ENCODE measurements around the gene GALNT1.

DNA sequence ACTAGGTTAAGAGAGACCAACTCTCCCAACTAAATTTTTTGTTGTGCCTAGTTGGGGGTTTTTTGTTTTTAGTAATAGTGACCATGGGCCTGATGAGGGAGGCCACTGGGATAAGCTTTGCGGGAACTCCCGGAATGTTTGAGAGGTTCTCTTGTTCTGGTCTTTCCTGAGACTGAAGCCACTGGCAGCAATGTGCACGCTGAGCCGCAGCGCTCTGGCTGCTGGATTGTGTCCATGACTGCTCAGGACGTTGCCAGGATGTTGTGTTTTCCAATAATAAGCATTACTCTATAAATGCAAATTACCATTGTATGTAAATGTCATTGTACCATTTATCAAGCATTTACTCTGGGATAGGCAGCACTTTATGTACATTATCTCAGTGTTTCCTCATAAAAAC is 126.1 kb downstream of the GALNT1 start:
- TF ChIP-seq SP1 (CRISPR knock-in tag; IDR thresholded peaks at IDR 0.05) (no peak), MTA3 (IDR thresholded peaks at IDR 0.05; ENCODE audit: borderline replicate concordance) (no peak), POLR2A (conservative IDR thresholded peaks at IDR 0.05) (no peak), STAT5B (CRISPR knock-in tag; IDR thresholded peaks at IDR 0.05) (no peak)
- TF ChIP-seq, protein P1, sequence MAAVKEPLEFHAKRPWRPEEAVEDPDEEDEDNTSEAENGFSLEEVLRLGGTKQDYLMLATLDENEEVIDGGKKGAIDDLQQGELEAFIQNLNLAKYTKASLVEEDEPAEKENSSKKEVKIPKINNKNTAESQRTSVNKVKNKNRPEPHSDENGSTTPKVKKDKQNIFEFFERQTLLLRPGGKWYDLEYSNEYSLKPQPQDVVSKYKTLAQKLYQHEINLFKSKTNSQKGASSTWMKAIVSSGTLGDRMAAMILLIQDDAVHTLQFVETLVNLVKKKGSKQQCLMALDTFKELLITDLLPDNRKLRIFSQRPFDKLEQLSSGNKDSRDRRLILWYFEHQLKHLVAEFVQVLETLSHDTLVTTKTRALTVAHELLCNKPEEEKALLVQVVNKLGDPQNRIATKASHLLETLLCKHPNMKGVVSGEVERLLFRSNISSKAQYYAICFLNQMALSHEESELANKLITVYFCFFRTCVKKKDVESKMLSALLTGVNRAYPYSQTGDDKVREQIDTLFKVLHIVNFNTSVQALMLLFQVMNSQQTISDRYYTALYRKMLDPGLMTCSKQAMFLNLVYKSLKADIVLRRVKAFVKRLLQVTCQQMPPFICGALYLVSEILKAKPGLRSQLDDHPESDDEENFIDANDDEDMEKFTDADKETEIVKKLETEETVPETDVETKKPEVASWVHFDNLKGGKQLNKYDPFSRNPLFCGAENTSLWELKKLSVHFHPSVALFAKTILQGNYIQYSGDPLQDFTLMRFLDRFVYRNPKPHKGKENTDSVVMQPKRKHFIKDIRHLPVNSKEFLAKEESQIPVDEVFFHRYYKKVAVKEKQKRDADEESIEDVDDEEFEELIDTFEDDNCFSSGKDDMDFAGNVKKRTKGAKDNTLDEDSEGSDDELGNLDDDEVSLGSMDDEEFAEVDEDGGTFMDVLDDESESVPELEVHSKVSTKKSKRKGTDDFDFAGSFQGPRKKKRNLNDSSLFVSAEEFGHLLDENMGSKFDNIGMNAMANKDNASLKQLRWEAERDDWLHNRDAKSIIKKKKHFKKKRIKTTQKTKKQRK (IDR thresholded peaks at IDR 0.05; ENCODE audit: borderline replicate concordance, low read depth, low read length) = no peak
- TF ChIP-seq, protein P2, sequence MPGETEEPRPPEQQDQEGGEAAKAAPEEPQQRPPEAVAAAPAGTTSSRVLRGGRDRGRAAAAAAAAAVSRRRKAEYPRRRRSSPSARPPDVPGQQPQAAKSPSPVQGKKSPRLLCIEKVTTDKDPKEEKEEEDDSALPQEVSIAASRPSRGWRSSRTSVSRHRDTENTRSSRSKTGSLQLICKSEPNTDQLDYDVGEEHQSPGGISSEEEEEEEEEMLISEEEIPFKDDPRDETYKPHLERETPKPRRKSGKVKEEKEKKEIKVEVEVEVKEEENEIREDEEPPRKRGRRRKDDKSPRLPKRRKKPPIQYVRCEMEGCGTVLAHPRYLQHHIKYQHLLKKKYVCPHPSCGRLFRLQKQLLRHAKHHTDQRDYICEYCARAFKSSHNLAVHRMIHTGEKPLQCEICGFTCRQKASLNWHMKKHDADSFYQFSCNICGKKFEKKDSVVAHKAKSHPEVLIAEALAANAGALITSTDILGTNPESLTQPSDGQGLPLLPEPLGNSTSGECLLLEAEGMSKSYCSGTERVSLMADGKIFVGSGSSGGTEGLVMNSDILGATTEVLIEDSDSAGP (CRISPR knock-in tag; IDR thresholded peaks at IDR 0.05) = no peak

All from K562 (cell line).